ES-I3 (cell line): Measurements from ENCODE around the gene SLC39A11.

Experiments used
- H3K36me3 ChIP-seq: 2 replicates; pipeline ENCODE4 v1.6.1; 2013; ENCODE audit warnings: mild to moderate bottlenecking, low read length, control low read depth, moderate library complexity; ENCODE audit not compliant: insufficient read depth
- H3K4me1 ChIP-seq: 2 replicates; pipeline ENCODE4 v1.6.1; 2013; ENCODE audit warnings: mild to moderate bottlenecking, control low read depth, low read length; ENCODE audit not compliant: insufficient read depth
- H3K9ac ChIP-seq: 2 replicates; pipeline ENCODE4 v1.6.1; 2013; ENCODE audit warnings: low read depth, mild to moderate bottlenecking, low read length, moderate library complexity
- H3K9me3 ChIP-seq: 2 replicates; pipeline ENCODE4 v1.6.1; 2013; ENCODE audit warnings: mild to moderate bottlenecking, low read length, moderate library complexity; ENCODE audit not compliant: control insufficient read depth, insufficient read depth

Gene SLC39A11

GRCh38 chr17:72672729-72673128 lies 419.8 kb downstream of the SLC39A11 start:
- no peak overlapping the region for H3K9ac ChIP-seq
- no peaks in the 10 kb centered on the region for H3K4me1 ChIP-seq
- no peaks in the 10 kb centered on the region for H3K9me3 ChIP-seq
- no peaks in the 10 kb centered on the region for H3K36me3 ChIP-seq

GRCh38 chr17:72671016-72671415 lies 421.5 kb downstream of the SLC39A11 start:
- H3K9me3 ChIP-seq, result no peaks in the 10 kb centered on the region
- no peak overlapping the region for H3K9ac ChIP-seq
- peaks cover 16% of the 10 kb centered on the region for H3K4me1 ChIP-seq
- H3K36me3 ChIP-seq, result no peaks in the 10 kb centered on the region

DNA sequence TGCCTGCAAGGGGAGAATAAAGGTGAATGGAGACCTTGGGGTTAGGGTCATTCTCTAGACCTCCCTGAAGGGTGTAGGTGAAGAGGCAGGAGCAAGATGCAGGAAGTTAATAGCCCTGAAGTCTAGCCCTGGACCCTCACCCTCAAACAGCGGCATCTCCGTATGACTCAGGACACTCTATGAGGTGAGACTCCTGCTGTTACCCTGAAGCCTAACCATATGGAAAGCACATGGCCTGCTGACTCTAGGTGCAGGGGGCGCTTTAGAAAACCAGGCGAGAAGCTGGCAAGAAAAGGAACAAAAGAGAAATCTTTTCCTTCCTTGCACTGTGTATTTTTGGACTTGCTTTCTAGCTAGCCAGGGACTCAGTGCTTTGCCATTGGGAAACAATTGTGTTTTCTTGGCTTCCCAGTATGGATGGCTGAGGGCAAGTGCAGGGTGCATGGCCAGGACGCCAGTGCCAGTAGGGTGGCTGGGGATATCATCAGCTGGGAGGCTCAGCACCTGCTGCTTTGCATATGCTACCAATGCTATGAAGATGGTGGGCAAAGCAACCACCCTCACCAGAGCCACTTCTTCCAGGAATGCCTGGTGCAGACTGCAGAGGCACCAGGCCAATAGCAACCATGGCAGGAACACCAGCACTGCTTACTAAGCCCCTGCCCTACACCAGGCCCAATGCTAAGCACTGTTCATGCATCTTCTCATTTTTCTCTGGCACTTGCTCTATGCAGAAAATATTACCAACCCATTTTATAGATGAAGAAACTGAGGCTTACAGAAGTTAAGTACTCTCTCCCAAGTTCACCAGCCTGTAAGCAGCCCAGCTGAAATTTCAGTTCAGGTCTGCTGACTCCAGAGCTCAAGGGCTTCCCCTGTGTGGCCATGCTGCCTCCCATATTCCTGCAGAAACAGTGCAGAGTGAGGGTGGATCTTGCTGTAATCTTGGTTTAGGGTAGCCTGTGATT lies 425.1 kb downstream of the SLC39A11 start:
- Histone ChIP-seq H3K4me1 (peaks cover 17% of the 10 kb centered on the region), H3K9me3 (no peaks in the 10 kb centered on the region), H3K9ac (no peak overlapping the region), H3K36me3 (no peaks in the 10 kb centered on the region)

DNA sequence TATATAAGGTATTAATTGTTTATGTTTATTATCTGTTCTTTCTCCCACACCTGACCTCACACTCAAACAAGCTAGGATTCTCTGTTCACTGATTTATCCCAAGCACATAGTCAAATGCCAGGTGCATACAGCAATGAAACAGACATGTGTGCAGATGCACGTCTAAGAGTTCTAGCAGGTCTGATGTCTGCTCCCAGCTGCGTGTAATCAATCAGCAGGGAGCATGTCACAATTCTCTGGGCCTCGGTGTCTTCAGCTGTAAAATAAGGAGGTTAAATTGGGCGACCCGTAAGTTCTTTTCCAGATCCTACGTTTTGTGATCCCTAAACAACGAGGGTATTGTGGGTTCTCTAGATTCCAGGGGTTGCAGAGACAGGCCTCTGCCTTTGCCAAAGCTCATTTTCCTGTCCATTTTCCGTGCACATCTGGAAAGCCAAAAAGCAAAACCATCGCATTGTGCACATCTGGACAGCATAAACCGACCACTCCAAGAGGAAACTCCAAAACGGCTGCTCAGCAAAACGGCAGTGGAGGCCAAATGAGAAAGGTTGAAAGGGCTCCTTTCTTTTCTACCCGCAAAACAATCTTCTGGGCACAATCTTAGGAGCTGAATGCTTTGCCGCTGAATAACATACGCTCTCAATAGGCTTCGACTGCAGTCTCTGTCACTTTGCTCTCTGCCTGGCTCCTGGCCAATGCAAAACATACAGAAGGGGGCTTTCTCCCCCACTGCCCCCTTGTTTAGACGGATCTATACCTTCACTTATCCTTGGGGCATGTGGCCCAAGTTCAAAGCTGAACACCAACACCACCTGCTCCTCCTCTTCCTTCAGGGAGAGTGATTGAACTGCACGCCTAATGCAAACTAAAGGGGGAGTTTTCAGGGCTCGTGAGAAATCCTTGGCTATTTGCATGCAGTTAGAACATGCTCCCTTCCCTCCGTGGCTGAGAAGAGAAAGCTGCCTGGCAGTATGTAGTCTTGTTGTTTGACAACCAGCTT lies 426.3 kb downstream of the SLC39A11 start:
- no peaks in the 10 kb centered on the region for H3K36me3 ChIP-seq
- peaks cover 25% of the 10 kb centered on the region for H3K4me1 ChIP-seq
- H3K9ac ChIP-seq, result no peak overlapping the region
- no peaks in the 10 kb centered on the region for H3K9me3 ChIP-seq

GRCh38 chr17:72662827-72663190 lies 429.7 kb downstream of the SLC39A11 start:
- peaks cover 30% of the 10 kb centered on the region for H3K4me1 ChIP-seq
- H3K36me3 ChIP-seq, result no peaks in the 10 kb centered on the region
- no peaks in the 10 kb centered on the region for H3K9me3 ChIP-seq
- H3K9ac ChIP-seq, result no peak overlapping the region

DNA sequence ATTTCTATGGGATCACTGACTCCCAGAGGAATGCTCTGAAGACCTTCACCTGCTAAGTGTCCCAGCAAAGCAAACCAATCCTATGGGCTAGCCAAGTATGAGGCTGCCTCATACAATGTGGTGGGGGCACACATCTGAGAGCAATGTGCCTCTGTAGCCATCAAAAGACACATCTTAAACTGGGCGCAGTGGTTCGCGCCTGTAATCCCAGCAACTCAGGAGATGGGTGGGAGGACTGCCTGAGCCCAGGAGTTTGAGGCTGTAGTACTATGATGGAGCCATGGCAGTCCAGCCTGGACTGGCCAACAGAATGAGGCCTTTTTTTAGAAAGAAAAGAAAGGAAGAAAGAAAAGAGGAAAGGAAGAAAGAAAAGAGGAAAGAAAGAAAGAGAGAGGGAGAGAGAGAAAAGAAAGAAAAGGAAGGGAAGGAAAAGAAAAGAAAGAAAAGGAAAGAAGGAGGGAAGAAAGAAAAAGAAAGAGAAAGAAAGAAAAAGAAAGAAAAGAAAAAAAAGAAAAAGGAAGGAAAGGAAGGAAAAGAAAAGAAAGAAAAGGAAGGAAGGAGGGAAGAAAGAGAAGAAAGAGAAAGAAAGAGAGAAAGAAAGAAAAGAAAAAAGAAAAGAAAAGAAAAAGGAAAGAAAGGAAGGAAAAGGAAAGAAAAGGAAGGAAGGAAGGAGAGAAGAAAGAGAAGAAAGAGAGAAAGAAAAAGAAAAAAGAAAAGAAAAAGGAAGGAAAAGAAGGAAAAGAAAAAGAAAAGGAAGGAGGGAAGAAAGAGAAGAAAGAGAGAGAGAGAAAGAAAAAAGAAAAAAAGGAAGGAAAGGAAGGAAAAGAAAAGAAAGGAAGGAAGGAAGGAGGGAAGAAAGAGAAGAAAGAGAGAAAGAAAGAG lies 430.3 kb downstream of the SLC39A11 start:
- no peaks in the 10 kb centered on the region for H3K9me3 ChIP-seq
- peaks cover 26% of the 10 kb centered on the region for H3K4me1 ChIP-seq
- no peak overlapping the region for H3K9ac ChIP-seq
- H3K36me3 ChIP-seq, result no peaks in the 10 kb centered on the region

- Histone ChIP-seq H3K4me1 (peaks cover 21% of the 10 kb centered on the region), H3K9ac (no peak overlapping the region), H3K9me3 (no peaks in the 10 kb centered on the region), H3K36me3 (no peaks in the 10 kb centered on the region)
Measured at GRCh38 chr17:72661116-72661944, 431.2 kb downstream of the SLC39A11 start.

- no peak overlapping the region for H3K9ac ChIP-seq
- H3K9me3 ChIP-seq, result no peaks in the 10 kb centered on the region
- peaks cover 24% of the 10 kb centered on the region for H3K4me1 ChIP-seq
- no peaks in the 10 kb centered on the region for H3K36me3 ChIP-seq
Measured at GRCh38 chr17:72660274-72661115, 432.0 kb downstream of the SLC39A11 start.

DNA sequence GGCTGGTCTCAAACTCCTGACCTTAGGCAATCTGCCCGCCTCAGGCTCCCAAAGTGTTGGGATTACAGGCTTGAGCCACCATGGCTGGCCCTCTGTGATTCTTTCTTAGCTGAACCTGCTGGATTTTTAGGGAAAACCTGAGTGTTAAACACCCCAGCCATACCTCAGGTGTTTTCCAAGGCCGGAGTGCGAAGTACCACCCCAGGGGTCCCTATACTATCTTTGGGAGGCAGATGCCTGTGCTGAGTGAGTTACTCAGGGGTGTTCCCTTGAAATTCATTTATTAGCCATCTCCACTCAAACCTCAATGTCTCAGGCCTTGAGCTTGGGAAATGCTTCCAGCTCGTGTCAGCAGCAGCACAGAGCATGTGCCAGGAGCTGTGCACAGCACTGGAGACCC lies 432.7 kb downstream of the SLC39A11 start:
- Histone ChIP-seq H3K36me3 (no peaks in the 10 kb centered on the region), H3K9ac (no peak overlapping the region), H3K9me3 (no peaks in the 10 kb centered on the region), H3K4me1 (peaks cover 24% of the 10 kb centered on the region)

- Histone ChIP-seq H3K4me1 (peaks cover 24% of the 10 kb centered on the region), H3K9me3 (no peaks in the 10 kb centered on the region)
Measured at GRCh38 chr17:72658675-72659074, 433.8 kb downstream of the SLC39A11 start.

GRCh38 chr17:72657467-72658317 lies 434.8 kb downstream of the SLC39A11 start:
- H3K36me3 ChIP-seq, result no peaks in the 10 kb centered on the region
- H3K9ac ChIP-seq, result no peak overlapping the region
- no peaks in the 10 kb centered on the region for H3K9me3 ChIP-seq
- H3K4me1 ChIP-seq, result peaks cover 24% of the 10 kb centered on the region

More at GRCh38 chr17:72658675-72659074, 433.8 kb downstream of the SLC39A11 start:
- H3K9ac ChIP-seq, result no peak overlapping the region
- H3K36me3 ChIP-seq, result no peaks in the 10 kb centered on the region
